HL-60 (cell line): Measurements from ENCODE around the gene C16orf74.

ENCODE experiments used
- GABPA ChIP-seq: IDR thresholded peaks from 2 replicates; pipeline ENCODE4 v1.6.1; 2012; ENCODE audit warnings: low read depth
- POLR2AphosphoS5 ChIP-seq: IDR thresholded peaks from 2 replicates; pipeline ENCODE4 v1.6.1; 2012; ENCODE audit warnings: low read depth
- SPI1 ChIP-seq: IDR thresholded peaks from 2 replicates; pipeline ENCODE4 v1.6.1; 2012; ENCODE audit warnings: low read depth, mild to moderate bottlenecking, borderline replicate concordance
- TF ChIP-seq, protein P1 (sequence below): IDR thresholded peaks from one replicate; pipeline ENCODE4 v1.5.1; 2011; ENCODE audit warnings: low read length, control low read depth, inconsistent platforms; ENCODE audit not compliant: insufficient read depth
- TF ChIP-seq, protein P2 (sequence below): IDR thresholded peaks from 2 replicates; pipeline ENCODE4 v1.6.1; 2012; ENCODE audit warnings: low read depth; ENCODE audit not compliant: insufficient replicate concordance

DNA sequence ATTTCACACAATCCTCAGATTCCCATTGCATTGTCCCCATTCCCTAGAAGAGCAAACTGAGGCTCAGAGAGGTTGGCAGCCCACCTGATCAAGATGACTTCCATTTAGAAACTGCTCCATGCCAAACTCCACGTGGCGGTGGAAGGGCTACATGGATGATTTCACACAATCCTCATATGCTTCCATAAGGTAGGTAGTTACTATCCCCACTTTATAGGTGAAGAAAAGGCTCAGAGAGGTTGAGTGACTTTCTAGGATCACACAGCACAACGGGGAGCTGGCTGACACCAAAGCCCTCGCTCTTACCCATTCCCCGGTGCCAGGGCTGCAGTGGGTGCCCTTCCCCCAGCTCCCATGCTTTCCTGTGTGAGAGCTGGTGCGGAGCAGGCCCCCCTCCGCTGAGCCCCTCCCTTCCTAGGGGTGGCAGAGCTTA is 52.4 kb downstream of the C16orf74 start:
- TF ChIP-seq, protein P1, sequence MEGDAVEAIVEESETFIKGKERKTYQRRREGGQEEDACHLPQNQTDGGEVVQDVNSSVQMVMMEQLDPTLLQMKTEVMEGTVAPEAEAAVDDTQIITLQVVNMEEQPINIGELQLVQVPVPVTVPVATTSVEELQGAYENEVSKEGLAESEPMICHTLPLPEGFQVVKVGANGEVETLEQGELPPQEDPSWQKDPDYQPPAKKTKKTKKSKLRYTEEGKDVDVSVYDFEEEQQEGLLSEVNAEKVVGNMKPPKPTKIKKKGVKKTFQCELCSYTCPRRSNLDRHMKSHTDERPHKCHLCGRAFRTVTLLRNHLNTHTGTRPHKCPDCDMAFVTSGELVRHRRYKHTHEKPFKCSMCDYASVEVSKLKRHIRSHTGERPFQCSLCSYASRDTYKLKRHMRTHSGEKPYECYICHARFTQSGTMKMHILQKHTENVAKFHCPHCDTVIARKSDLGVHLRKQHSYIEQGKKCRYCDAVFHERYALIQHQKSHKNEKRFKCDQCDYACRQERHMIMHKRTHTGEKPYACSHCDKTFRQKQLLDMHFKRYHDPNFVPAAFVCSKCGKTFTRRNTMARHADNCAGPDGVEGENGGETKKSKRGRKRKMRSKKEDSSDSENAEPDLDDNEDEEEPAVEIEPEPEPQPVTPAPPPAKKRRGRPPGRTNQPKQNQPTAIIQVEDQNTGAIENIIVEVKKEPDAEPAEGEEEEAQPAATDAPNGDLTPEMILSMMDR, result no peak
- TF ChIP-seq, protein P2, sequence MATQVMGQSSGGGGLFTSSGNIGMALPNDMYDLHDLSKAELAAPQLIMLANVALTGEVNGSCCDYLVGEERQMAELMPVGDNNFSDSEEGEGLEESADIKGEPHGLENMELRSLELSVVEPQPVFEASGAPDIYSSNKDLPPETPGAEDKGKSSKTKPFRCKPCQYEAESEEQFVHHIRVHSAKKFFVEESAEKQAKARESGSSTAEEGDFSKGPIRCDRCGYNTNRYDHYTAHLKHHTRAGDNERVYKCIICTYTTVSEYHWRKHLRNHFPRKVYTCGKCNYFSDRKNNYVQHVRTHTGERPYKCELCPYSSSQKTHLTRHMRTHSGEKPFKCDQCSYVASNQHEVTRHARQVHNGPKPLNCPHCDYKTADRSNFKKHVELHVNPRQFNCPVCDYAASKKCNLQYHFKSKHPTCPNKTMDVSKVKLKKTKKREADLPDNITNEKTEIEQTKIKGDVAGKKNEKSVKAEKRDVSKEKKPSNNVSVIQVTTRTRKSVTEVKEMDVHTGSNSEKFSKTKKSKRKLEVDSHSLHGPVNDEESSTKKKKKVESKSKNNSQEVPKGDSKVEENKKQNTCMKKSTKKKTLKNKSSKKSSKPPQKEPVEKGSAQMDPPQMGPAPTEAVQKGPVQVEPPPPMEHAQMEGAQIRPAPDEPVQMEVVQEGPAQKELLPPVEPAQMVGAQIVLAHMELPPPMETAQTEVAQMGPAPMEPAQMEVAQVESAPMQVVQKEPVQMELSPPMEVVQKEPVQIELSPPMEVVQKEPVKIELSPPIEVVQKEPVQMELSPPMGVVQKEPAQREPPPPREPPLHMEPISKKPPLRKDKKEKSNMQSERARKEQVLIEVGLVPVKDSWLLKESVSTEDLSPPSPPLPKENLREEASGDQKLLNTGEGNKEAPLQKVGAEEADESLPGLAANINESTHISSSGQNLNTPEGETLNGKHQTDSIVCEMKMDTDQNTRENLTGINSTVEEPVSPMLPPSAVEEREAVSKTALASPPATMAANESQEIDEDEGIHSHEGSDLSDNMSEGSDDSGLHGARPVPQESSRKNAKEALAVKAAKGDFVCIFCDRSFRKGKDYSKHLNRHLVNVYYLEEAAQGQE, result no peak
- no peak for TF ChIP-seq POLR2AphosphoS5
- no peak for TF ChIP-seq GABPA
- no peak for TF ChIP-seq SPI1
